ENCODE results near the gene MRPS14.

DNA sequence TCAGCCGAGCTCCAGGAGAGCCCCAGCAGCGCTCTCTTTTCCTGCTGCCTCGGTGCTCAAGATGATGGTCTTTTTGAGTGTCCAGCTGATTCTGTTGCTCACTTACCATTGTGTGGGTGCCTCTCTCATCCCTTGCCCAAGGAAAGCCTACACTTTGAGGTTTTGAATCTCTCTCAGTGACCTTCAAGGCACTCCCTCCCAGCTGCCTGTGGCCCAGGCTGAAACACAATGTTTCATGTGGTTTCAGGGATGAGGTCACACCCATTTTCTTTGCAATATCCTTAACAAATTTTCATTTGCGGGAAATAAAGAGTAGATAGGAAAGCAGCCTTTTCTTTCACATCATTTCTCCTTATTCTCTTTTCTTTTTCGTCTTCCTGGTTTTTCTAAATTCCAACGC, 12.6 kb upstream of the MRPS14 start:
- TF ChIP-seq TEAD4 (IDR thresholded peaks at IDR 0.05) (no peak), EP300 (IDR thresholded peaks at IDR 0.05; ENCODE audit: borderline replicate concordance) (no peak)

Measured in Ishikawa (cell line).